Suprapubic skin (tissue), 4 donors: Measurements from ENCODE around the gene TMEM236.

Source experiments
- POLR2A ChIP-seq, 2 donors: fragments of 450-650 bp; IDR thresholded peaks; one replicate each; pipeline ENCODE4 v1.6.1; 2017; ENCODE audit warnings: antibody characterized with exemption in 2 of 2, mild to moderate bottlenecking in 2 of 2, moderate library complexity in 2 of 2
- POLR2AphosphoS5 ChIP-seq, 3 donors: sonication (generic); formaldehyde crosslinking; IDR thresholded peaks; one replicate each; pipeline ENCODE4 v1.6.1; 2017; ENCODE audit warnings: antibody characterized with exemption in 3 of 3
- TF ChIP-seq, protein P1 (sequence below), 2 donors: fragments of 200-600 bp in 1 of 2; fragments of 450-650 bp in 1 of 2; sonication (generic) in 1 of 2; IDR thresholded peaks; one replicate each; pipeline ENCODE4 v1.5.1; 2016 to 2019; ENCODE audit warnings: antibody characterized with exemption in 2 of 2, mild to moderate bottlenecking in 1 of 2, moderate library complexity in 1 of 2

DNA sequence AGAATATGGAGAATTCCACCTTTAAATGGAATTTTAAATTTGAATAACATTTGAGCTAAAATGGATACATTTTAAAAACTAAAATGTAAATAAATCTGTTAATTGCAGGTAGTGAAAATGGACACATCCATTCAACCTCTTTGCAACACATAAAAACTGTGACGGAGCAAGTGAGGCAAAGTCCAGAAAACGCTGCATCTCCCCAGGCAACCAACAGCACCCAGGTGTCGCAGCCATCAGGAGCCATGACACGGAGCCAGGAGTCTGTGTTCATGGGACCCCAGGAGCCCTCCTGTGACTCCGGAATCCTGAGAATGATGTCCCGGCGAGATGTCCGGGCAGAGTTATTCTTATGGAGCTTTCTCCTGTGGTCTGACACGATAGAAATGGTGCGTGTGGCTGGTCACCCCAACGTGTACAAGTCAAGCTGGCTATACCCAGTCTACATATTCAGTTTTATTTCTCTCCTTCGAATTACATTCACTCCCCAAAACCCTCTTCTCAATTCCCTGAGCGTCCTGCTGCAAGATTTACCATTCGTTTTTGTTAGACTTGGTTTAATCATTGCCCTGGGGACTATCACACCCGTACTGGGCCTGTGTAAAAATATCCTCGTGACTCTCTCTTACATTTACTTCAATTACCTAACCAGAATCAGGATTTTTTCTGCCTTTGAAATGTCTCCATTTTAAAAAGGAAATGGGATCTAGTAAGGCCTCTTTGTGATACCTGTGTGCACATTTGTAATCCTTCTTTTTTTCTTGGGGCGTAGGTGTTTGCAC is 44.0 kb downstream of the TMEM236 start:
- TF ChIP-seq, protein P1, sequence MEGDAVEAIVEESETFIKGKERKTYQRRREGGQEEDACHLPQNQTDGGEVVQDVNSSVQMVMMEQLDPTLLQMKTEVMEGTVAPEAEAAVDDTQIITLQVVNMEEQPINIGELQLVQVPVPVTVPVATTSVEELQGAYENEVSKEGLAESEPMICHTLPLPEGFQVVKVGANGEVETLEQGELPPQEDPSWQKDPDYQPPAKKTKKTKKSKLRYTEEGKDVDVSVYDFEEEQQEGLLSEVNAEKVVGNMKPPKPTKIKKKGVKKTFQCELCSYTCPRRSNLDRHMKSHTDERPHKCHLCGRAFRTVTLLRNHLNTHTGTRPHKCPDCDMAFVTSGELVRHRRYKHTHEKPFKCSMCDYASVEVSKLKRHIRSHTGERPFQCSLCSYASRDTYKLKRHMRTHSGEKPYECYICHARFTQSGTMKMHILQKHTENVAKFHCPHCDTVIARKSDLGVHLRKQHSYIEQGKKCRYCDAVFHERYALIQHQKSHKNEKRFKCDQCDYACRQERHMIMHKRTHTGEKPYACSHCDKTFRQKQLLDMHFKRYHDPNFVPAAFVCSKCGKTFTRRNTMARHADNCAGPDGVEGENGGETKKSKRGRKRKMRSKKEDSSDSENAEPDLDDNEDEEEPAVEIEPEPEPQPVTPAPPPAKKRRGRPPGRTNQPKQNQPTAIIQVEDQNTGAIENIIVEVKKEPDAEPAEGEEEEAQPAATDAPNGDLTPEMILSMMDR (IDR thresholded peaks at IDR 0.05): no peak
- no peak for TF ChIP-seq POLR2AphosphoS5 (IDR thresholded peaks at IDR 0.05)
- TF ChIP-seq POLR2A (IDR thresholded peaks at IDR 0.05): no peak
